HL-60 (cell line): Measurements from ENCODE around the gene RNF112.
A peak's percentile ranks its signal among the peaks of the same experiment; 100 is the strongest.

Source experiments
- DNase-seq, 2 experiments: peaks; one replicate each; pipeline ENCODE4 v3.0.0-alpha.2; 2010 to 2020; ENCODE audit warnings: low read depth in 1 of 2, low spot score in 1 of 2
- H3K27ac ChIP-seq: fragments of 250-450 bp; sonication (Bioruptor Pico); replicated peaks from 2 replicates; pipeline ENCODE4 v1.5.1; 2020; ENCODE audit warnings: mild to moderate bottlenecking, moderate library complexity
- H3K27me3 ChIP-seq: fragments of 250-450 bp; sonication (Bioruptor Pico); 2 replicates; pipeline ENCODE4 v1.5.1; 2021; ENCODE audit warnings: mild to moderate bottlenecking, moderate library complexity; ENCODE audit not compliant: insufficient read depth, poor library complexity, severe bottlenecking
- H3K4me3 ChIP-seq: replicated peaks from 2 replicates; pipeline ENCODE4 v1.5.1; 2011; ENCODE audit warnings: mild to moderate bottlenecking, control low read depth, low read length; ENCODE audit not compliant: insufficient read depth
- GABPA ChIP-seq: IDR thresholded peaks from 2 replicates; pipeline ENCODE4 v1.6.1; 2012; ENCODE audit warnings: low read depth
- POLR2AphosphoS5 ChIP-seq: IDR thresholded peaks from 2 replicates; pipeline ENCODE4 v1.6.1; 2012; ENCODE audit warnings: low read depth
- SPI1 ChIP-seq: IDR thresholded peaks from 2 replicates; pipeline ENCODE4 v1.6.1; 2012; ENCODE audit warnings: low read depth, mild to moderate bottlenecking, borderline replicate concordance
- TF ChIP-seq, protein P1 (sequence below): IDR thresholded peaks from 2 replicates; pipeline ENCODE4 v1.6.1; 2012; ENCODE audit warnings: low read depth; ENCODE audit not compliant: insufficient replicate concordance
- TF ChIP-seq, protein P2 (sequence below): IDR thresholded peaks from one replicate; pipeline ENCODE4 v1.5.1; 2011; ENCODE audit warnings: low read length, control low read depth, inconsistent platforms; ENCODE audit not compliant: insufficient read depth

Gene RNF112

GRCh38 chr17:19382531-19383444 lies 28.2 kb upstream of the RNF112 start:
- Histone ChIP-seq H3K4me3 (no peak overlapping the region), H3K27me3 (no peaks in the 10 kb centered on the region), H3K27ac (no peak overlapping the region)
- no peak for DNase-seq
- TF ChIP-seq SPI1 (no peak), GABPA (no peak), POLR2AphosphoS5 (no peak)
- TF ChIP-seq, protein P1, sequence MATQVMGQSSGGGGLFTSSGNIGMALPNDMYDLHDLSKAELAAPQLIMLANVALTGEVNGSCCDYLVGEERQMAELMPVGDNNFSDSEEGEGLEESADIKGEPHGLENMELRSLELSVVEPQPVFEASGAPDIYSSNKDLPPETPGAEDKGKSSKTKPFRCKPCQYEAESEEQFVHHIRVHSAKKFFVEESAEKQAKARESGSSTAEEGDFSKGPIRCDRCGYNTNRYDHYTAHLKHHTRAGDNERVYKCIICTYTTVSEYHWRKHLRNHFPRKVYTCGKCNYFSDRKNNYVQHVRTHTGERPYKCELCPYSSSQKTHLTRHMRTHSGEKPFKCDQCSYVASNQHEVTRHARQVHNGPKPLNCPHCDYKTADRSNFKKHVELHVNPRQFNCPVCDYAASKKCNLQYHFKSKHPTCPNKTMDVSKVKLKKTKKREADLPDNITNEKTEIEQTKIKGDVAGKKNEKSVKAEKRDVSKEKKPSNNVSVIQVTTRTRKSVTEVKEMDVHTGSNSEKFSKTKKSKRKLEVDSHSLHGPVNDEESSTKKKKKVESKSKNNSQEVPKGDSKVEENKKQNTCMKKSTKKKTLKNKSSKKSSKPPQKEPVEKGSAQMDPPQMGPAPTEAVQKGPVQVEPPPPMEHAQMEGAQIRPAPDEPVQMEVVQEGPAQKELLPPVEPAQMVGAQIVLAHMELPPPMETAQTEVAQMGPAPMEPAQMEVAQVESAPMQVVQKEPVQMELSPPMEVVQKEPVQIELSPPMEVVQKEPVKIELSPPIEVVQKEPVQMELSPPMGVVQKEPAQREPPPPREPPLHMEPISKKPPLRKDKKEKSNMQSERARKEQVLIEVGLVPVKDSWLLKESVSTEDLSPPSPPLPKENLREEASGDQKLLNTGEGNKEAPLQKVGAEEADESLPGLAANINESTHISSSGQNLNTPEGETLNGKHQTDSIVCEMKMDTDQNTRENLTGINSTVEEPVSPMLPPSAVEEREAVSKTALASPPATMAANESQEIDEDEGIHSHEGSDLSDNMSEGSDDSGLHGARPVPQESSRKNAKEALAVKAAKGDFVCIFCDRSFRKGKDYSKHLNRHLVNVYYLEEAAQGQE, result no peak
- TF ChIP-seq, protein P2, sequence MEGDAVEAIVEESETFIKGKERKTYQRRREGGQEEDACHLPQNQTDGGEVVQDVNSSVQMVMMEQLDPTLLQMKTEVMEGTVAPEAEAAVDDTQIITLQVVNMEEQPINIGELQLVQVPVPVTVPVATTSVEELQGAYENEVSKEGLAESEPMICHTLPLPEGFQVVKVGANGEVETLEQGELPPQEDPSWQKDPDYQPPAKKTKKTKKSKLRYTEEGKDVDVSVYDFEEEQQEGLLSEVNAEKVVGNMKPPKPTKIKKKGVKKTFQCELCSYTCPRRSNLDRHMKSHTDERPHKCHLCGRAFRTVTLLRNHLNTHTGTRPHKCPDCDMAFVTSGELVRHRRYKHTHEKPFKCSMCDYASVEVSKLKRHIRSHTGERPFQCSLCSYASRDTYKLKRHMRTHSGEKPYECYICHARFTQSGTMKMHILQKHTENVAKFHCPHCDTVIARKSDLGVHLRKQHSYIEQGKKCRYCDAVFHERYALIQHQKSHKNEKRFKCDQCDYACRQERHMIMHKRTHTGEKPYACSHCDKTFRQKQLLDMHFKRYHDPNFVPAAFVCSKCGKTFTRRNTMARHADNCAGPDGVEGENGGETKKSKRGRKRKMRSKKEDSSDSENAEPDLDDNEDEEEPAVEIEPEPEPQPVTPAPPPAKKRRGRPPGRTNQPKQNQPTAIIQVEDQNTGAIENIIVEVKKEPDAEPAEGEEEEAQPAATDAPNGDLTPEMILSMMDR, result no peak

GRCh38 chr17:19383681-19384470 lies 27.2 kb upstream of the RNF112 start:
- Histone ChIP-seq H3K27me3 (no peaks in the 10 kb centered on the region), H3K27ac (no peak overlapping the region), H3K4me3 (no peak overlapping the region)
- TF ChIP-seq SPI1, result no peak
- TF ChIP-seq, protein P1, result no peak
- no peak for TF ChIP-seq GABPA
- TF ChIP-seq, protein P2, result no peak
- TF ChIP-seq POLR2AphosphoS5, result no peak
- no peak for DNase-seq

- Histone ChIP-seq H3K27me3 (no peaks in the 10 kb centered on the region), H3K4me3 (no peak overlapping the region), H3K27ac (no peak overlapping the region)
- TF ChIP-seq GABPA (no peak), SPI1 (no peak), POLR2AphosphoS5 (peak; percentile 90)
- TF ChIP-seq, protein P1, result no peak
- TF ChIP-seq, protein P2, result no peak
- DNase-seq, result peak; percentile 78 to 87
Measured at GRCh38 chr17:19384723-19385391, 26.2 kb upstream of the RNF112 start.
